Neural cell (in vitro differentiated cells): ENCODE measurements around the gene YWHAH. TPM values are rescaled to one million over a fixed set of nuclear protein-coding genes. Genes with fewer than 3 reads are reported as not detected.

Experiments used
- H2AFZ ChIP-seq: fragments of 200-600, 300-800 bp; sonication (generic), shearing (Covaris generic); 2 replicates; pipeline ENCODE4 v1.6.0; 2014; ENCODE audit warnings: low read depth, mild to moderate bottlenecking, antibody characterized with exemption, low read length, moderate library complexity
- H3F3A ChIP-seq: fragments of 200-600 bp; shearing (Covaris generic); 2 replicates; pipeline ENCODE4 v1.6.1; 2016; ENCODE audit warnings: mild to moderate bottlenecking, moderate library complexity, mixed read lengths, antibody characterized with exemption, low read length; ENCODE audit not compliant: insufficient read depth, poor library complexity, severe bottlenecking
- H3K27ac ChIP-seq: fragments of 200-600, 300-800 bp; sonication (generic), shearing (Covaris generic); 2 replicates; pipeline ENCODE4 v1.5.1; 2014; ENCODE audit warnings: mild to moderate bottlenecking, low read length, moderate library complexity
- H3K27me3 ChIP-seq: fragments of 300-800, 200-600 bp; sonication (generic), shearing (Covaris generic); 2 replicates; pipeline ENCODE4 v1.6.0; 2014; ENCODE audit warnings: mild to moderate bottlenecking, low read depth, low read length, moderate library complexity; ENCODE audit not compliant: insufficient read depth
- H3K36me3 ChIP-seq: fragments of 300-800, 200-600 bp; sonication (generic), shearing (Covaris generic); 2 replicates; pipeline ENCODE4 v1.5.1; 2014; ENCODE audit warnings: mild to moderate bottlenecking, antibody characterized with exemption, low read length, moderate library complexity; ENCODE audit not compliant: insufficient read depth
- H3K4me2 ChIP-seq: fragments of 300-800, 200-600 bp; sonication (generic), shearing (Covaris generic); 2 replicates; pipeline ENCODE4 v1.6.0; 2014; ENCODE audit warnings: mild to moderate bottlenecking, low read length
- H3K4me3 ChIP-seq: fragments of 300-800, 200-600 bp; sonication (generic), shearing (Covaris generic); 2 replicates; pipeline ENCODE4 v1.5.1; 2014; ENCODE audit warnings: mild to moderate bottlenecking, low read length, moderate library complexity
- H3K79me2 ChIP-seq: fragments of 200-600 bp; shearing (Covaris generic); replicated peaks from 2 replicates; pipeline ENCODE4 v1.6.0; 2014; ENCODE audit warnings: mild to moderate bottlenecking, low read length, moderate library complexity; ENCODE audit not compliant: insufficient read depth
- H3K9ac ChIP-seq: fragments of 300-800, 200-600 bp; sonication (generic), shearing (Covaris generic); 2 replicates; pipeline ENCODE4 v1.6.1; 2016; ENCODE audit warnings: mild to moderate bottlenecking, low read length, mixed read lengths
- H3K9me2 ChIP-seq: fragments of 200-600 bp; shearing (Covaris generic); 2 replicates; pipeline ENCODE4 v1.6.1; 2016; ENCODE audit warnings: mild to moderate bottlenecking, low read length, mixed read lengths; ENCODE audit not compliant: insufficient read depth
- H3K9me3 ChIP-seq: fragments of 200-600, 300-800 bp; sonication (generic), shearing (Covaris generic); 2 replicates; pipeline ENCODE4 v1.6.1; 2016; ENCODE audit warnings: mild to moderate bottlenecking, mixed run types, low read length, moderate library complexity, mixed read lengths
- H4K20me1 ChIP-seq: fragments of 200-600 bp; shearing (Covaris generic); 2 replicates; pipeline ENCODE4 v1.6.1; 2016; ENCODE audit warnings: mild to moderate bottlenecking, mixed run types; ENCODE audit not compliant: insufficient read depth
- EP300 ChIP-seq: fragments of 450-650 bp; conservative IDR thresholded peaks from 2 replicates; pipeline ENCODE4 v1.6.1; 2014; ENCODE audit warnings: antibody characterized with exemption, mild to moderate bottlenecking, moderate library complexity; ENCODE audit not compliant: poor library complexity, severe bottlenecking
- EZH2 ChIP-seq: fragments of 200-600, 300-800 bp; shearing (Covaris generic), sonication (generic); IDR thresholded peaks from 2 replicates; pipeline ENCODE4 v1.6.1; 2014; ENCODE audit warnings: antibody characterized with exemption, low read length, borderline replicate concordance, mild to moderate bottlenecking; ENCODE audit not compliant: insufficient read depth, poor library complexity, severe bottlenecking
- MXI1 ChIP-seq: fragments of 450-650 bp; conservative IDR thresholded peaks from 2 replicates; pipeline ENCODE4 v1.6.1; 2014; ENCODE audit warnings: antibody characterized with exemption, mild to moderate bottlenecking; ENCODE audit not compliant: poor library complexity, severe bottlenecking
- POLR2AphosphoS5 ChIP-seq: IDR thresholded peaks from 2 replicates; pipeline ENCODE4 v1.6.1; 2012
- RAD21 ChIP-seq: fragments of 450-650 bp; conservative IDR thresholded peaks from 2 replicates; pipeline ENCODE4 v1.6.1; 2014; ENCODE audit warnings: antibody characterized with exemption, mild to moderate bottlenecking, moderate library complexity
- SMC3 ChIP-seq: fragments of 450-650 bp; conservative IDR thresholded peaks from 2 replicates; pipeline ENCODE4 v1.6.1; 2014; ENCODE audit warnings: antibody characterized with exemption, mild to moderate bottlenecking, moderate library complexity; ENCODE audit not compliant: poor library complexity
- TAF1 ChIP-seq: IDR thresholded peaks from 2 replicates; pipeline ENCODE4 v1.6.1; 2012; ENCODE audit warnings: low read depth
- polyA plus RNA-seq: library from polyadenylated mRNA; depleted of rRNA; stranded (reverse); fragments of >200 nt; gene quantifications from 2 replicates; pipeline ENCODE4 v1.2.3, GENCODE V29; 2014
- TF ChIP-seq, protein P1 (sequence below): fragments of 450-650 bp; IDR thresholded peaks from 2 replicates; pipeline ENCODE4 v1.5.1; 2014; ENCODE audit warnings: antibody characterized with exemption, mild to moderate bottlenecking, moderate library complexity; ENCODE audit not compliant: poor library complexity, severe bottlenecking
- TF ChIP-seq, protein P2 (sequence below): IDR thresholded peaks from 2 replicates; pipeline ENCODE4 v1.6.1; 2012; ENCODE audit warnings: borderline replicate concordance

The YWHAH gene
- polyA plus RNA-seq, 1 donor from 2014 or later, result 300 TPM

DNA sequence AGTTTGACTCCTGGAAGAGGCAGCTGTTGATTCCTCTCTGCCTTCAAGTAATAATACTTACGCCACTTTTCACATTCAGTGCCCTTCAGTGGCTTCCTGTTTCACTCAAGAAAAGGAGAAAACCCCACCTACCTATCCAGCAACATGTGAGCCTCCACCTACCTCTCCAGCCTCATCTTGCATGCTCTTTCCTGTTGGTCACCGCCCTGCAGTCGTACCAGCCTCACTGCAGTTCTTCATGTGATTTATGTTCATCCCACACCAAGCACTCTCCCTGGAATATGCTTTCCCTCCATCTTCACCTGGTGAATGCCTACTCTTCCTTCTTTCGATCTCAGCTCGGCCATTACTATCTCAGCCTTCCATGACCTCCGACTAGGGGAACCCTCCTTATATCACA is 21.8 kb upstream of the YWHAH start:
- Histone ChIP-seq H4K20me1 (no peaks in the 10 kb centered on the region), H3K9me3 (no peaks in the 10 kb centered on the region), H3K27ac (no peak overlapping the region), H3K9ac (no peak overlapping the region), H3K36me3 (no peaks in the 10 kb centered on the region), H2AFZ (no peak overlapping the region), H3K9me2 (no peaks in the 10 kb centered on the region), H3K4me3 (no peak overlapping the region), H3F3A (no peaks in the 10 kb centered on the region), H3K79me2 (no peaks in the 10 kb centered on the region), H3K27me3 (no peaks in the 10 kb centered on the region), H3K4me2 (no peak overlapping the region)
- TF ChIP-seq EZH2 (no peak), EP300 (no peak), TAF1 (no peak), MXI1 (no peak), RAD21 (no peak), SMC3 (no peak), POLR2AphosphoS5 (no peak)
- TF ChIP-seq, protein P1, sequence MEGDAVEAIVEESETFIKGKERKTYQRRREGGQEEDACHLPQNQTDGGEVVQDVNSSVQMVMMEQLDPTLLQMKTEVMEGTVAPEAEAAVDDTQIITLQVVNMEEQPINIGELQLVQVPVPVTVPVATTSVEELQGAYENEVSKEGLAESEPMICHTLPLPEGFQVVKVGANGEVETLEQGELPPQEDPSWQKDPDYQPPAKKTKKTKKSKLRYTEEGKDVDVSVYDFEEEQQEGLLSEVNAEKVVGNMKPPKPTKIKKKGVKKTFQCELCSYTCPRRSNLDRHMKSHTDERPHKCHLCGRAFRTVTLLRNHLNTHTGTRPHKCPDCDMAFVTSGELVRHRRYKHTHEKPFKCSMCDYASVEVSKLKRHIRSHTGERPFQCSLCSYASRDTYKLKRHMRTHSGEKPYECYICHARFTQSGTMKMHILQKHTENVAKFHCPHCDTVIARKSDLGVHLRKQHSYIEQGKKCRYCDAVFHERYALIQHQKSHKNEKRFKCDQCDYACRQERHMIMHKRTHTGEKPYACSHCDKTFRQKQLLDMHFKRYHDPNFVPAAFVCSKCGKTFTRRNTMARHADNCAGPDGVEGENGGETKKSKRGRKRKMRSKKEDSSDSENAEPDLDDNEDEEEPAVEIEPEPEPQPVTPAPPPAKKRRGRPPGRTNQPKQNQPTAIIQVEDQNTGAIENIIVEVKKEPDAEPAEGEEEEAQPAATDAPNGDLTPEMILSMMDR, result no peak
- TF ChIP-seq, protein P2, sequence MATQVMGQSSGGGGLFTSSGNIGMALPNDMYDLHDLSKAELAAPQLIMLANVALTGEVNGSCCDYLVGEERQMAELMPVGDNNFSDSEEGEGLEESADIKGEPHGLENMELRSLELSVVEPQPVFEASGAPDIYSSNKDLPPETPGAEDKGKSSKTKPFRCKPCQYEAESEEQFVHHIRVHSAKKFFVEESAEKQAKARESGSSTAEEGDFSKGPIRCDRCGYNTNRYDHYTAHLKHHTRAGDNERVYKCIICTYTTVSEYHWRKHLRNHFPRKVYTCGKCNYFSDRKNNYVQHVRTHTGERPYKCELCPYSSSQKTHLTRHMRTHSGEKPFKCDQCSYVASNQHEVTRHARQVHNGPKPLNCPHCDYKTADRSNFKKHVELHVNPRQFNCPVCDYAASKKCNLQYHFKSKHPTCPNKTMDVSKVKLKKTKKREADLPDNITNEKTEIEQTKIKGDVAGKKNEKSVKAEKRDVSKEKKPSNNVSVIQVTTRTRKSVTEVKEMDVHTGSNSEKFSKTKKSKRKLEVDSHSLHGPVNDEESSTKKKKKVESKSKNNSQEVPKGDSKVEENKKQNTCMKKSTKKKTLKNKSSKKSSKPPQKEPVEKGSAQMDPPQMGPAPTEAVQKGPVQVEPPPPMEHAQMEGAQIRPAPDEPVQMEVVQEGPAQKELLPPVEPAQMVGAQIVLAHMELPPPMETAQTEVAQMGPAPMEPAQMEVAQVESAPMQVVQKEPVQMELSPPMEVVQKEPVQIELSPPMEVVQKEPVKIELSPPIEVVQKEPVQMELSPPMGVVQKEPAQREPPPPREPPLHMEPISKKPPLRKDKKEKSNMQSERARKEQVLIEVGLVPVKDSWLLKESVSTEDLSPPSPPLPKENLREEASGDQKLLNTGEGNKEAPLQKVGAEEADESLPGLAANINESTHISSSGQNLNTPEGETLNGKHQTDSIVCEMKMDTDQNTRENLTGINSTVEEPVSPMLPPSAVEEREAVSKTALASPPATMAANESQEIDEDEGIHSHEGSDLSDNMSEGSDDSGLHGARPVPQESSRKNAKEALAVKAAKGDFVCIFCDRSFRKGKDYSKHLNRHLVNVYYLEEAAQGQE, result no peak

DNA sequence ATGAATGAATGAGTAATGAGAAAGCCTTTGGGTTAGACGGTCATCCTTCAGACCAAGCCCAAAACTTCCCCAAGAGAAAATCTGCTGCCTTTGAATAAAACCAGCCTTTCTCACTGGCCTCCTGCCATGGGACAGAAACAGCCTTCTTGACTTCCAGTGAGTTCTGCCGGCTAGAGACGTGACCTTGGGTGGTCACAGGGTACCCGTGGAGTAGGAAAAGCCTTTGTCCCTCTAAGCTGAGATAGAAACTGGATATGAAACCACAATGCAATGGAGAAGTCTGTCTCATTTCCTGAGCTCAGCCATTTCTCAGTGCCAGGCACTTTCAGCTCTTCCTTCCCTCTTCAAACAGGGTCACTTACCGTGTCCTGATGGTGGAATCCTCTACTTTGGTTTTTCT is 21.2 kb upstream of the YWHAH start:
- TF ChIP-seq SMC3 (no peak), TAF1 (no peak), EZH2 (no peak), POLR2AphosphoS5 (no peak), MXI1 (no peak)
- no peak overlapping the region for H3K4me2 ChIP-seq
- no peaks in the 10 kb centered on the region for H3K79me2 ChIP-seq
- H3K36me3 ChIP-seq, result no peaks in the 10 kb centered on the region
- H2AFZ ChIP-seq, result no peak overlapping the region
- no peaks in the 10 kb centered on the region for H3F3A ChIP-seq
- no peak overlapping the region for H3K4me3 ChIP-seq
- no peak overlapping the region for H3K27ac ChIP-seq
- no peaks in the 10 kb centered on the region for H3K27me3 ChIP-seq
- no peaks in the 10 kb centered on the region for H3K9me2 ChIP-seq
- H3K9me3 ChIP-seq, result no peaks in the 10 kb centered on the region
- no peak overlapping the region for H3K9ac ChIP-seq
- no peaks in the 10 kb centered on the region for H4K20me1 ChIP-seq

DNA sequence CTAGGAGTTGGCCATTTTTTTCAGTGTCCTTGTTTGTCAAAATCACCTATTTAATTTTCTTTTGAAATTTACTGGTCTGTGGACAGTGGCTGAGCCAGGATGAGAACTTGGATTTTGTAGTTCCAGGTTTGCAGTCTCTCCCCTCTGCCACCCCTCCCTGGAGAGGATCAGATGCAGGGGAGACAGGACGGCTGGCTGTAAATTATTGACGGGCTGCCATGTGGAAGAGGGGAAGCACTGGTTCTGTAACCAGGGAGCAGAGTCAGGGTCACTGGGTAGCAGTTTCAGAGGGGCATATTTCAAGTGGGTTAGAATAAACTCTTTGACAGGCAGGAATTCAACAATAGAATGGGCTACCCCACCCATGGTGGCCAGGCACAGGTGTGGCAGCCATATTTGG is 20.6 kb upstream of the YWHAH start:
- H3K79me2 ChIP-seq, result no peaks in the 10 kb centered on the region
- H2AFZ ChIP-seq, result no peak overlapping the region
- H3K27me3 ChIP-seq, result no peaks in the 10 kb centered on the region
- no peaks in the 10 kb centered on the region for H3K9me2 ChIP-seq
- no peaks in the 10 kb centered on the region for H4K20me1 ChIP-seq
- no peak overlapping the region for H3K4me2 ChIP-seq
- TF ChIP-seq SMC3 (no peak), POLR2AphosphoS5 (no peak), RAD21 (no peak), EZH2 (no peak), MXI1 (no peak), EP300 (no peak), TAF1 (no peak)
- TF ChIP-seq, protein P2, result no peak
- TF ChIP-seq, protein P1, result no peak
- H3F3A ChIP-seq, result no peaks in the 10 kb centered on the region
- H3K36me3 ChIP-seq, result no peaks in the 10 kb centered on the region
- no peak overlapping the region for H3K4me3 ChIP-seq
- no peaks in the 10 kb centered on the region for H3K9me3 ChIP-seq
- no peak overlapping the region for H3K27ac ChIP-seq
- no peak overlapping the region for H3K9ac ChIP-seq
